ENCODE measurements around the gene RAB11FIP4.

DNA sequence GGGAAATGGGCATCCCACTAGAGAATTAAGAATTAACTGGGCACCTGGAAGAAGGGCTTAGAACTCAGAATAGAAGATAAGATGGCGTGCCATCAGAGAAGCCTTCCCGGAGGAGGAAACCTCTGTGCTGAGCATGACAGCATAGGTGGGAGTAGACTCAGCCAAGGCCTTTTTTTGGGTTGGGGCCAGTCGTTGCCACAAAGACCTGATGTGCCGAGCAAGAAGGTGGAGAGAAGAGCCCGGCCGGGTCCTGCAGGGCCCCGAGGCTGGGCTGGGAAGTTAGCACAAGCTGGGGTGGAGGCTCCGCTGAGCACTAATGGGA is 1.1 kb upstream of the RAB11FIP4 start:
- TF ChIP-seq TAF1 (IDR thresholded peaks at IDR 0.05; ENCODE audit: borderline replicate concordance, insufficient read depth, low read length): no peak
- no peak for TF ChIP-seq POLR2AphosphoS5 (IDR thresholded peaks at IDR 0.05; ENCODE audit: low read depth, low read length)

Measured in PFSK-1 (cell line).